ENCODE measurements around the gene KATNB1.
"Not testable (repeated sequence)": the region's sequence is repeated elsewhere in the genome, so short reads cannot be mapped to it uniquely, and the experiment has no call there.

The KATNB1 gene

GRCh38 chr16:57700781-57701551, 34.6 kb upstream of the KATNB1 start:
- DNase-seq (ENCODE audit: low read depth in 2 of 3, low spot score in 2 of 3) = no peak

- DNase-seq (ENCODE audit: low read depth in 2 of 3, low spot score in 2 of 3) = no peak
Observed at GRCh38 chr16:57701759-57702371, 33.7 kb upstream of the KATNB1 start.

- DNase-seq (ENCODE audit: low read depth in 2 of 3, low spot score in 2 of 3) = no peak
Observed at GRCh38 chr16:57703416-57704010, 32.1 kb upstream of the KATNB1 start.

GRCh38 chr16:57704011-57704904, 31.3 kb upstream of the KATNB1 start:
- no peak for DNase-seq (ENCODE audit: low read depth in 2 of 3, low spot score in 2 of 3)

GRCh38 chr16:57704905-57705852, 30.4 kb upstream of the KATNB1 start:
- DNase-seq (ENCODE audit: low read depth in 2 of 3, low spot score in 2 of 3) = no peak

GRCh38 chr16:57706717-57707116, 28.9 kb upstream of the KATNB1 start:
- DNase-seq (ENCODE audit: low read depth in 2 of 3, low spot score in 2 of 3) = no peak

GRCh38 chr16:57707331-57707730, 28.2 kb upstream of the KATNB1 start:
- DNase-seq (ENCODE audit: low read depth in 2 of 3, low spot score in 2 of 3) = no peak

GRCh38 chr16:57708168-57708567, 27.4 kb upstream of the KATNB1 start:
- no peak for DNase-seq (ENCODE audit: low read depth in 2 of 3, low spot score in 2 of 3)

GRCh38 chr16:57709663-57710062, 25.9 kb upstream of the KATNB1 start:
- DNase-seq (ENCODE audit: low read depth in 2 of 3, low spot score in 2 of 3) = no peak

GRCh38 chr16:57711346-57711745, 24.2 kb upstream of the KATNB1 start:
- DNase-seq (ENCODE audit: low read depth in 2 of 3, low spot score in 2 of 3) = no peak

GRCh38 chr16:57711993-57712392, 23.6 kb upstream of the KATNB1 start:
- DNase-seq (ENCODE audit: low read depth in 2 of 3, low spot score in 2 of 3) = no peak

GRCh38 chr16:57712569-57712968, 23.0 kb upstream of the KATNB1 start:
- not testable (repeated sequence) for DNase-seq (ENCODE audit: low read depth in 2 of 3, low spot score in 2 of 3)

- no peak for DNase-seq (ENCODE audit: low read depth in 2 of 3, low spot score in 2 of 3)
Observed at GRCh38 chr16:57713596-57713995, 22.0 kb upstream of the KATNB1 start.

GRCh38 chr16:57714047-57714446, 21.5 kb upstream of the KATNB1 start:
- DNase-seq (ENCODE audit: low read depth in 2 of 3, low spot score in 2 of 3) = no peak

- peak in 1 of 3 experiments; percentile 23 for DNase-seq (ENCODE audit: low read depth in 2 of 3, low spot score in 2 of 3)
Observed at GRCh38 chr16:57720142-57720575, 15.4 kb upstream of the KATNB1 start.

- DNase-seq (ENCODE audit: low read depth in 2 of 3, low spot score in 2 of 3) = no peak
Observed at GRCh38 chr16:57721356-57722209, 14.0 kb upstream of the KATNB1 start.

GRCh38 chr16:57722210-57722499, 13.4 kb upstream of the KATNB1 start:
- DNase-seq (ENCODE audit: low read depth in 2 of 3, low spot score in 2 of 3) = no peak

- DNase-seq (ENCODE audit: low read depth in 2 of 3, low spot score in 2 of 3) = no peak
Observed at GRCh38 chr16:57722651-57723050, 12.9 kb upstream of the KATNB1 start.

- DNase-seq (ENCODE audit: low read depth in 2 of 3, low spot score in 2 of 3) = no peak
Observed at GRCh38 chr16:57723170-57723569, 12.4 kb upstream of the KATNB1 start.
